HG03571 (cell line): ENCODE measurements around the gene CDH23.

Experiments
- ATAC-seq: cut with Tn5 transposase; IDR thresholded peaks from one replicate; pipeline ENCODE4 v1.9.1; 2021; ENCODE audit not compliant: unreplicated experiment

Gene CDH23

GRCh38 chr10:71437537-71438092 is 40.9 kb downstream of the CDH23 start:
- ATAC-seq: no peak

- no peak for ATAC-seq
Measured at GRCh38 chr10:71438761-71439160, 42.0 kb downstream of the CDH23 start.

- ATAC-seq: no peak
Measured at GRCh38 chr10:71439670-71440425, 43.1 kb downstream of the CDH23 start.

- no peak for ATAC-seq
Measured at GRCh38 chr10:71440506-71441035, 43.9 kb downstream of the CDH23 start.

- no peak for ATAC-seq
Measured at GRCh38 chr10:71442000-71442399, 45.3 kb downstream of the CDH23 start.

GRCh38 chr10:71442859-71443570 is 46.3 kb downstream of the CDH23 start:
- ATAC-seq: no peak

- no peak for ATAC-seq
Measured at GRCh38 chr10:71443676-71444075, 47.0 kb downstream of the CDH23 start.

GRCh38 chr10:71444284-71445054 is 47.7 kb downstream of the CDH23 start:
- ATAC-seq: no peak

- ATAC-seq: no peak
Measured at GRCh38 chr10:71447676-71448075, 51.0 kb downstream of the CDH23 start.

- ATAC-seq: no peak
Measured at GRCh38 chr10:71448146-71448545, 51.4 kb downstream of the CDH23 start.

- ATAC-seq: no peak
Measured at GRCh38 chr10:71449026-71449425, 52.3 kb downstream of the CDH23 start.

GRCh38 chr10:71451754-71452153 is 55.0 kb downstream of the CDH23 start:
- ATAC-seq: no peak

- no peak for ATAC-seq
Measured at GRCh38 chr10:71453186-71453585, 56.5 kb downstream of the CDH23 start.

- ATAC-seq: no peak
Measured at GRCh38 chr10:71454347-71454746, 57.6 kb downstream of the CDH23 start.

- no peak for ATAC-seq
Measured at GRCh38 chr10:71455035-71455434, 58.3 kb downstream of the CDH23 start.

- ATAC-seq: no peak
Measured at GRCh38 chr10:71456631-71457030, 59.9 kb downstream of the CDH23 start.

- no peak for ATAC-seq
Measured at GRCh38 chr10:71457908-71458307, 61.2 kb downstream of the CDH23 start.

GRCh38 chr10:71458387-71458786 is 61.7 kb downstream of the CDH23 start:
- ATAC-seq: no peak

- ATAC-seq: no peak
Measured at GRCh38 chr10:71459513-71459912, 62.8 kb downstream of the CDH23 start.

- no peak for ATAC-seq
Measured at GRCh38 chr10:71460615-71461014, 63.9 kb downstream of the CDH23 start.

- ATAC-seq: no peak
Measured at GRCh38 chr10:71461457-71461856, 64.7 kb downstream of the CDH23 start.
